ENCODE measurements around the gene SOX15.
"Not testable (repeated sequence)": the region's sequence is repeated elsewhere in the genome, so short reads cannot be mapped to it uniquely, and the experiment has no call there.

Gene SOX15

GRCh38 chr17:7606280-7606679 lies 16.4 kb upstream of the SOX15 start:
- no peak for DNase-seq

- DNase-seq: not testable (repeated sequence)
Measured at GRCh38 chr17:7597561-7597960, 7.7 kb upstream of the SOX15 start.

- no peak for DNase-seq
Measured at GRCh38 chr17:7593296-7593695, 3.4 kb upstream of the SOX15 start.

GRCh38 chr17:7592422-7593021 lies 2.6 kb upstream of the SOX15 start:
- DNase-seq: no peak

- no peak for DNase-seq
Measured at GRCh38 chr17:7591596-7591995, 1.7 kb upstream of the SOX15 start.

- no peak for DNase-seq
Measured at GRCh38 chr17:7590743-7591142, 849 bp upstream of the SOX15 start.

GRCh38 chr17:7589204-7589868 lies 558 bp downstream of the SOX15 start:
- no peak for DNase-seq

GRCh38 chr17:7588553-7589203 lies 1.2 kb downstream of the SOX15 start:
- no peak for DNase-seq

- DNase-seq: no peak
Measured at GRCh38 chr17:7587420-7588151, 2.3 kb downstream of the SOX15 start.

GRCh38 chr17:7586673-7587419 lies 3.0 kb downstream of the SOX15 start:
- DNase-seq: no peak

GRCh38 chr17:7583253-7584109 lies 6.4 kb downstream of the SOX15 start, which contains the start of gene MPDU1:
Gene MPDU1, plus strand, starts transcription at chr17:7583852. Its CDS starts 11 bp downstream, at chr17:7583863.
- peak; percentile 97 for DNase-seq

GRCh38 chr17:7582396-7583252 lies 7.3 kb downstream of the SOX15 start:
- no peak for DNase-seq

- DNase-seq: no peak
Measured at GRCh38 chr17:7580604-7581575, 9.0 kb downstream of the SOX15 start.

- no peak for DNase-seq
Measured at GRCh38 chr17:7579834-7580603, 9.9 kb downstream of the SOX15 start.

- DNase-seq: no peak
Measured at GRCh38 chr17:7579001-7579833, 10.7 kb downstream of the SOX15 start, which contains the start of gene CD68. Gene CD68, plus strand, starts transcription at chr17:7579638. Its CDS starts 40 bp downstream, at chr17:7579678.

GRCh38 chr17:7577327-7578199 lies 12.3 kb downstream of the SOX15 start:
- DNase-seq: no peak
